NCI-H128 (cell line): ENCODE results near the gene BCL11A.

Source experiments
- DNase-seq: peaks from one replicate; lab custom pipeline; 2025; ENCODE audit not compliant: unreplicated experiment; lab: John Stamatoyannopoulos, UW

Gene BCL11A

DNA sequence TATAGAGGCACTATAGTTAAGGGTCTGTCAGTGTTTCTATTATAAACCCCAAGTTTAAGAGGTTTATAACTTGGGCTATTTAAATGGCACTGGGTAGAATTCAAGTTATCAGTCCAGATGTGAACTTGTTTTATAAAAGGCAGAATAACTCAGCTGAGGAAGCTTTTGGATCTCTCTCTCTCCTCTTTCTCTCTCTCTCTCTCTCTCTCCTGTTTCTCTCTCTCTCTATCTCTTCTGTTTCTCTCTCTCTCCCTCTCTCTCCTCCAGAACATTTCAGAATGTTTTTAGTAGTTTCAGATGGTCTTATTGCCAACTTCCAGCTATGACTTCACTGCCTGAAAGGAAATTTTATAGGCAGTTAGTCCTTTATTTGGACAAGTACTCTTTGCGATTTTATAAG lies 6.4 kb upstream of the BCL11A start:
- no peak for DNase-seq

DNA sequence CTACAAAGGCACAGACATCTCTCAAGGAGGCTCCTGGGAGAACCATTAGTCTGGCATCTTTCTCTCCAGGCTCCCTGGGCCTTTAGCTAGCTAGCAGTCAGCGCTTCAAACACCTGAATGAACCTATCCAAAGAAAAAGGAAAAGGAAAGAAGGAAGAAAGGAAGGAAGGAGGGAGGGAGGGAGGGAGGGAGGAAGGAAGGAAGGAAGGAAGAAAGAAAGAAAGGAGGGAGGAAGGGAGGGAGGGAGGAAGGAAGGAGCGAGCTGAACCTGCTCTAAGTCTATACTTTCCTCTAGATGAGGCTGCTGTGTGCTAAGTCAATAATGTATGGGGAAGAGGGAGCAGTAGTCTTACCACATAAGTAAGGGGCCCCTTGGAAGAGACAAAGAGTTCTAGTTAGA lies 5.1 kb upstream of the BCL11A start:
- no peak for DNase-seq

DNA sequence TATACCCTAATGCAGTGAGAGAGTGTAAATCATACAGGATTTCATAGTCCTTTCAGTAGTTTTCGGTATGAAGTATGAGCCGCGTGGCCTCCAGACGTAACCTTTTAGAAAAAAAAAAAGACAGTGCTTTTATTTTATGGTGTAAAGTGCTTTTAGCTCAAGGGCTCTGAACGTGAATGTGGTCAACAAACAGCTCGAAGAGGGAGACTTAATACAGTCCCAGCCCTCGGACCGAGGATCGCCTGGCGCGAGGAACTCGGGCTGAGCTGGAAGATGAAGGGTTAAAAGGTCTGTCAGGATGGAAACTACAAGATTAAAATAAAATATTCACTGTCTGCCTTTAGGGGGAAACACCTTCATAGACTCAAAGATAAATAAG lies 4.0 kb upstream of the BCL11A start:
- DNase-seq: no peak

GRCh38 chr2:60556576-60557485 lies 3.4 kb upstream of the BCL11A start:
- no peak for DNase-seq

DNA sequence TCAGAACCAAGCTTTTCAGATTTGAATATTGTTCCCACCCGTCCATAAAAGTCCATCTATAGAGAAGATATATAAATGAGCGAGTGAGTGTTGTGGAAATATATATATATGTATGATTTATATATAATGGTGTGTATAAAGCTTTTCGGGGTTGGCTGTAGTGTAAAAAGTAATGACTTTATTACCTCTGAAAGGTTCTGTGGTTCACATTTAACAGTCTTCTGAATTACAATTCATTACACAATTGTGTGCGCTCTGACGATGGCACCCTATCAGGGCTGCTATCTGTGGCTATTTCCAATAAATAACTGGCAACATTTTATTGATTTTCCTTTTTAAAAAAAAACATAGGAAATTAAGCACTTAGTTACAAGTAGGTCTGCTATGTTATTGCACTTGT lies 2.7 kb upstream of the BCL11A start:
- no peak for DNase-seq

- DNase-seq: no peak
Measured at GRCh38 chr2:60555783-60556139, 2.3 kb upstream of the BCL11A start.

GRCh38 chr2:60555066-60555782 lies 1.8 kb upstream of the BCL11A start:
- DNase-seq: peak; percentile 37

GRCh38 chr2:60554646-60555065 lies 1.2 kb upstream of the BCL11A start:
- no peak for DNase-seq

DNA sequence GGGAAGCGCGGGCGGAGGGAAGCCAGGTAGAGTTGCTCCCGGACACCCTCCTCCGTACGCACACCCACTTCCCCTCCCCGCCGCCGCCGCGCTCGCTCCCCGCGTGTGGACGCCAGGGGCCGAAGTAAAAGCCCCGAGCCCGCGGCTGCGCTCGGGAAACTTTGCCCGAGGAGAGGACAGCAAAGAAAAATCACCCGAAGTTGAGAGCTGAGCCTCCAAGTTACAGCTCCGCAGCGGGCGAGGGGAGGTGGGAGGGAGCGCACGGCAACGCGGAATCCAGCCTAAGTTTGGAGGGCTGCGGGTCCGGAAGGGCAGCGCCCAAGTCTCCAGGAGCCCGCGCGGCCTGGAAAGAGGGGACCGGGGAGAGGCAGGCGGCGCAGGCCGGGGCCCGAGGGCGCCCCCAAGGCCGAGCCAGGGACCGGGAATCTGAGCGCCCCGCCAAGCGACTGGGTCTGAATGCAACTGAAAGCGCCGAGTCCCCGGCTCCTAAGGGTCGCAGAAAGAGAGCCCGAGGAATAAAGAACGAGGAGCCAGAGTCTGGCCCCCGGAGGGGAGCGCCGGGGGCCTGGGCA lies 706 bp upstream of the BCL11A start:
- no peak for DNase-seq

DNA sequence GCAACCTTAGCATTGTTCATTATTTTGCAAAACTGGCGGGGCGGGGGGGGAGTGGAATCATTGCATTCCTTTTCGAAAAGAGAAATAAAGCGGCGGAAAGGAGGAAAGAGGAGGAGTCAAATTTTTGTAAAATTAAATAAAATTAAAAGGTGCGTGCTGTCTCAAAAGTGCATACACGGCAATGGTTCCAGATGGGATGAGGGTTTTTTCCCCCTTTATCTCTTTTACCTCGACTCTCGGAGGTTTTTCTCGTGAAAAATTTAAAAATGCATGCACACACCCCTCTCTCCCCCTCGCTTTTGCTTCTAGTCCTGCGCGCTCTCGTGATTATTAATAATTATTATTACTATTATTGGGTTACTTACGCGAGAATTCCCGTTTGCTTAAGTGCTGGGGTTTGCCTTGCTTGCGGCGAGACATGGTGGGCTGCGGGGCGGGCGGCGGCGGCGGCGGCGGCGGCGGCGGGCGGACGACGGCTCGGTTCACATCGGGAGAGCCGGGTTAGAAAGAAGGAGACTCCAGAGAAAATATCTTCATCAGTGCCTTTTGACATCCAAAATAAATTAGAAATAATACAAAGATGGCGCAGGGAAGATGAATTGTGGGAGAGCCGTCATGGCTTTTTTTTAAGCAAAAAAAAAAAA lies 481 bp downstream of the BCL11A start:
- DNase-seq: no peak

DNA sequence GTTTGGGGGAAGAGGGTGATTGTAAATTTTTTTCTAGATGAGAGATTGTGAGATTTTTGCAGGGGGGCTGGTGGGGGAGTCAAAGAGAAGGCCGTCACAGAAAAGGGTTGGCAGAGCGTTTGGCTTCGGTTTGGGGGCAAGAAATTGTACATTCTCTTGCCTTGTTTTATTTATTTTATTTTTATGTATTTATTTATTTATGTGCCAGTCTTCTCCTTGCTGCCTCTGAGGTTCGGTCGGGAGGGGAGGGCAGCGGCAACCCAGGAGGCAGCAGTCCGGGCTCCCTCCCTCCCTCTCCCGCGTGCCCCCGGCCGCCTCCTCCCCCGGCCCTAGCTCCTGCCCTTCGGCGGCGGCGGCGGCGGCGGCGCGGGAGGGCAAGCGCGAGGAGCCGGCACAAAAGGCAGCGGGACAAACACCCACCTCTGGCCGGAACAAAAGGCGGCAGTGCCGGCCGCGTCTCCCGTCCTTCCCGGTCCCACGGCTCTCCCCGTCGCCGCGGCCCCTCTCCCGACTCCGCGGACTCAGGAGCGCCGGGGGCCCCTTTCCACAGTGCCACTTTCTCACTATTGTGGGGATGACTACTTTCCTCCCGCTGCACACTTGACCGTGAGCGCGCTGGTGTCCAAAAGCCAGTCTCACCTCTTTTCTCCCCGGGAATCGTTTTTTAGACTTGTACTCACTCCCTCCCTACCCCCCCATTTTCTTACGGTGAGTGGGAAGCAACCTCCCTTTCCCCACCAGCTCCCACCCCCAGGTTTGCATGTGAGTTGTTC lies 1.2 kb downstream of the BCL11A start:
- no peak for DNase-seq

DNA sequence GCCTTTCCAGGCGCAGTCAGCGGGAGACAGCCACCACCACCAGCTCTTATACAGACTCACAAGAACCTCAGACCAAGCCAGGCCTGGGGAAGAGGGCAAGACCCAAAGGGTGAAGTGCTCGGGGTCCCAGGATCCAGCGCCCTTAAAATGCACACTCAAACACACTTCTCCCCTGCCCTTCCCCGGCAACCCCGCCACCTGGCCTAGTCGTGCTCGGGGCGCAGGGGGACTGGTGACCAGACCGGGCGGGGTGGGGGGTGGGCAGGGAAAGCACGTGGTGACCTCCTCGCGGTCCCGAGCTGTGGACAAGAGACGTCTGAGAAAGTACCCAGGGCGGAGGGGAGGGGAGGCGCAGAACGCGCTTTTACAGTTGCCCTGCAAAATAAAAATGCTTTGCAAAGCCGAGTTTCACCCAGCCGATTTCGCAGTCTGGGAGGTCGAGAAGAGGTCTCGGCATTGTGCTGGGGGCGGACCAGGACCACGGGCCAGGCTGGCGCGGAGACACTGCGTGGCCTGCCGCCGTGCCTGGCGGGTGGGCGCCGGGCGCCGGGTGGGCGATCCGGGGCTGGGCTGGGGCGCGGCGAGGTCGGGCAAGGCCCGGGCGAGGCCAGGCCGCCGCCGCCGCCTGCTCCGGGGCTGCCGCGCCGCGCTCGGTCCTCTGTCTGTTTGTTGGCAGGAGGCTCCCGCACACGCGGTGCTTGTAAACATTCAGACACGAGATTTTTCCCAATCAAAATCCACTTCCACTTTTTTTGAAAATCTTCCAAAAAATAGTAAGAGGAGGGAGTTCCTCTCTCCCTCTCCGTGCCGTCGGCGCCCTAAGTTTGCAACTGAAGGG lies 2.0 kb downstream of the BCL11A start:
- DNase-seq: no peak

- no peak for DNase-seq
Measured at GRCh38 chr2:60550984-60551239, 2.5 kb downstream of the BCL11A start.

DNA sequence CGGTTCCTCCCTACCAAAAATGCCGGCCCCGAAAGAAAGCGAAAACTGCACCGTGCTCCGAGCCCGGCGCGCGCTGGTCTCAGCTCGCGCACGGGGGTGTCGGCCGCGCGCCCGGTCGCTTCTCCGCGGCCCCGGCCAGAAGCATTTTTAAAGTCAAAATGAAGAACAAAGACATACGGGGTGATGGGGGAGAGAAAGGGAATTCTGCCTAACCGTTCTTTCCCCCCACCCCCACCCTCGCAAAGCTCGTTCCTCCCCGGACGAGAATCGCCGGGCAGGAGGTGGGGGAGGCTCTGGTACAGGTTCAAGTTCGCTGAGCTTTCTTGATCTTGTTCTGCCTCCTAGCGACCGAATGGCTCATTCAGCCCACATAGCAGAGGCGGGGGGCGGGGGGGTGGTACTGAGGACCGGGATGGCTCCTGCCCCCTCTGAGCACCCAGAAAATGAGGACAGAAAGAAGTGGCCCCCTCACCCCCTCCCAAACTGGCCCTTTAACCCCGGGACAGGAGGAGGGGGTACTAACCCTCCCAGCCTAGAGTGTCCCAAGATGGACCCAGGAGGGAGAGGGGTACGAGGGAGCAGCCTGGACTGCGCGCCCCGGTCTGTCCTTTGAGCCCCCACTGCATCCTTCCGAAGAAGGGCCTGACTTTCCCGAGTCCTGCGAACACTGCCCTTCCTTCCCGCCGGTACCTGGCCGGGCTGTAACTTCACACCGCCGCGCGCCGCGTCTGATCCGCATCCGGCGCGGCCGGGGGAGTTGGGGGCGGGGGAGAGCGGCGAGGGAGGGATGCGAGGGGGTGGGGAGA lies 3.1 kb downstream of the BCL11A start:
- peak; percentile 71 for DNase-seq

DNA sequence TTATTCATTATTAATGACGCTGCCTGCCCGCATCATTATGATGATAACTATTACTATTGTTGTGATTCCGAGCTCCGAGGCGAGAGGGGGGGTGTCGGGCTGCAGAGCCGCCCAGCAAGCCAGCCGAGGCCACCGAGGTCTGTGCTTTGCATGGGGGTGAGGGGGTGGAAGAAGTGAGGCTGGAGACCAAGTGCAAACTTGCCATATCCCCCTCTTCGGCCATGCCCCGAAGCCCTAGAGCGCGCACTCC lies 3.6 kb downstream of the BCL11A start:
- no peak for DNase-seq

GRCh38 chr2:60549238-60549927 lies 4.1 kb downstream of the BCL11A start:
- DNase-seq: no peak

- DNase-seq: no peak
Measured at GRCh38 chr2:60548845-60549237, 4.6 kb downstream of the BCL11A start.

GRCh38 chr2:60548311-60548710 lies 5.1 kb downstream of the BCL11A start:
- no peak for DNase-seq

DNA sequence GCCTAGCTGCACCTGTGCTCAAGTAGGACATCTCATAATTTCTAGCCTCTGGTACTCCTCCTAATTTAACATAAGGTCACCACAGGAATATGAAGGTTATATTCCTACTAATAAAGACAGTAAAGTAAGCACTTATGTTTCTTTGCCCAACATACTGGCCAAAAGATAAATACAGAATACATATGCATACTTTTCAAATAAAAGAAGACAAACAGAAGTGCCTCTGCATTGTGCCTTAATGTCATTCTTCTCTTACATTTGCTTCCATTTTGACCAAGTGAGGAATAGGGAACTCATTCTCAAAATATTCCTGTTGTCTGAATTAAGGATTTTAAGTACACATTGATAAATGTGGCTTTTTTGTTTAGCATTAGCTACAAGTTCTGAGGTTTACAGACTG lies 5.6 kb downstream of the BCL11A start:
- no peak for DNase-seq
